ENCODE data around the gene OR56B1.

OR56B1 gene

DNA sequence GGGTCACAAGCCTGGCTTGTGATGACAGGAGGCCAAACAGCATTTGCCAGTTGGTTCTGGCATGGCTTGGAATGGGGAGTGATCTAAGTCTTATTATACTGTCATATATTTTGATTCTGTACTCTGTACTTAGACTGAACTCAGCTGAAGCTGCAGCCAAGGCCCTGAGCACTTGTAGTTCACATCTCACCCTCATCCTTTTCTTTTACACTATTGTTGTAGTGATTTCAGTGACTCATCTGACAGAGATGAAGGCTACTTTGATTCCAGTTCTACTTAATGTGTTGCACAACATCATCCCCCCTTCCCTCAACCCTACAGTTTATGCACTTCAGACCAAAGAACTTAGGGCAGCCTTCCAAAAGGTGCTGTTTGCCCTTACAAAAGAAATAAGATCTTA, 843 bp downstream of the OR56B1 start:
- DNase-seq (ENCODE audit: low read depth): peak; percentile 3

DNA sequence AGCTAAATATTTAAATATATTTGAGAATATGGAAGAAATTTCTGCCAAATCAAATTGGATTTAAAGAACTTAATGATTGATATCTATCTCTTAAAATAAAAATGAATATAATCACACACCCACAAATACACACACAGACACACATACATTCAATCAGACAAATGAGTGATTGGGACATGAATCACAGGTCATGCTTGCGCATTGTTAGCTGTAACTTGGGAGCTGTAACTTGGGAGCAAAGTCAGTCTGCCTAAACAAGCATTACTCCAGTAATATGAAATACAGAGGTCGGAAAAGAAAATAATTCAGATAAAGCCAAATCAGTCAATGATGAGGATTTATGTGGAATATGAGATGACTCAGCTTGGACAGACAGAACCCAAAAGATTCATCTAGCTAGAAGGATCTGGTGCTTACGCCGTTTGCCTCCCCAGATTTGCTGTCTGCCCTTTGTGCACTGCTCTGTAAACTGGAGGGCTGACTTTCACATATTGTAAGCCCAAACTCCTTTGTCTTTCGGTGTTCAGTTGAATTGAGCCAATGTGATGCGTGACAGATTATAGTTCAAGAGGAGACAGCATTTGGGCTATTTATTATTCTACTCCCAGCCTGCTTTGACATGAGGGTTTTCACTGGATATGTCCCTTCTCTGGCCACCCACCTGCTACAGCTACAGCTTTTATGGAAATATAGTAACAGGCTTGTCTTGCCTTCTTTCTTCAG, 1.6 kb downstream of the OR56B1 start:
- DNase-seq (ENCODE audit: low read depth): no peak

DNA sequence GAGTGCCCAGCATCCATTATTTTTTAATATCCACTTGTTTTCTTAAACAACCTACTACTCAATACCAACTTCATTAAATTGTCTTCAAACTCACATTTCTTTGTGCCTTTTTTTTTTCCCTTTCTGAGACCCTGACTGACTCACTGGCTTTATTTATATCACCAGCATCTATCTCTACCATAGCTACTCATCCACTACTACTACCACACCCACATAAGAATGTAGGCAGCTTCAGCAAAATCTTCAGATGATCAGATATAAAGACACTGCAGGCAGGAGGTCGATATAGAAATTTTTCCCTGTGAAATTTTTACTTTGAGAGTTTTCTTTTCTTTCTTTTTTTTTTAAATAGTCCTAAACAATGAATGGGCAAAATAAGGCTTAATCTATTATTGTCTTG, 2.2 kb downstream of the OR56B1 start:
- no peak for DNase-seq (ENCODE audit: low read depth)

DNA sequence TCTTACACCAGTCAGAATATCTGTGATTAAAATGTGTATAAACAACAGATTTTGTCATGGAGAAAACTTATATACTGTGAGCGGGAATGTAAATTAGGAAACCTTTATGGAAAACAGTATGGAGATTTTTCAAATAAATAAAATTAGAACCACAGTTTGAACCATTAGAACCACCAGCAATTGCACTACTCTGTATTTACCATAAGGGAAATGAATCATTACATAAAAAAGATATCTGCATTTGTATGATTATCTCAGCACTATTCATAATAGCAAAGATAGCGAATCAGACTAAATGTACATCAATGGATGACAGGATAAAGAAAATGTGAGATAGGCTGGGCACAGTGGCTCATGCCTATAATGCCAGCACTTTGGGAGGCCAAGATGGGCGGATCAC, 10.4 kb downstream of the OR56B1 start:
- DNase-seq (ENCODE audit: low read depth): no peak

DNA sequence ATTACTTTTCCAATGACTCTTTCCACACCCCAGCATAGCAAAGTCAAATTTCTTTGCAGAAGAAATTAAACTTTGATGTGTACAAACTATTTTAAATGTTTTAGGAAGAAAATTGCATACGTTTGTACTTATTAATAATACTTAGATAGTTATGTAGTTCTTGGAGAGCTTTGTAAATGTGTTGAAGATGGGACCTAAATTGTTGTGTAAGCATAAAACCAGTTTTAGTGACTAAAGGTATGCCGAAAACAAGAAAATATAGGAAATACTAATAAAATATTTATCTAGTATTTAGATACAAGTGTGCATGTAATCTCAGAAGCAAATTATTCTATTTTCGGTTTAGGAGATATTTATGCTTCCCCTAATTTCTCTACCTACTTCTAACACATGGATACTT, 13.6 kb downstream of the OR56B1 start:
- DNase-seq (ENCODE audit: low read depth): no peak

DNA sequence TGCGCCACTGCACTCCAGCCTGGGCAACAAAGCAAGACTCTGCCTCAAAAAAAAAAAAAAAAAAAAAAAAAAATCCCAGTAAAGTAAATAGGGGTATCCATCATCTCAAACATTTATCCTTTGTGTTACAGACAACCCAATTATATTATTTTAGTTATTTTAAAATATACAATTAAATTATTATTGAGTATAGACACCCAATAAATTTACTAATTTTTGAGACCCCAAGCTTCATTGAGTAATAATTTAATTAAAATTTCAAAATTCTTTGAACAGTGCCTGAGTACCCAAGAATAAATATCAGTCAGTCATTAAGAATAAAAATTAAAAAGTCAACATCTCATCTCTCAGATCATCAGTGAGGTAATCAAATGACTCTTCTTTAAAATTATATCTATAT, 17.7 kb downstream of the OR56B1 start, which contains the start of gene OR52N4:
Gene OR52N4, plus strand, starts transcription at position 301 of the 400 bp plus-strand sequence. CDS start 498 bp downstream, outside the sequence.
- DNase-seq (ENCODE audit: low read depth): no peak

DNA sequence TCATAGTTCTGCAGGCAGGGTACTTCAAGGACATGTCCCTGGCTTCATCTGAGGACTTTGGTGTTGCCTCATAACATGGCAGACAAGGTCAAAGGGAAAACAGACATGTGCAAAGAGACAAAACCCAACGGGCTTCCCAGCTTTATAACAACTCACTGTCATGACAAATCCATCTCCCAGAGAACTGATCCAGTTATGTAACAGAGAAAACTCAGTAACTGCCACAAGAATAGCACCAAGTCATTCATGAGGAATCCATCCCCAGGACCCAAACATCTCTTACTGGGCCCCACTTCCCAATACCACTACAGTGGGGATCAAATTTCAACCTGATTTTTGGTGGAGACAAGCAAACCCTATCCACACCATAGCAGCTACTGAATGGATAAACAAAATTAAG, 30.8 kb downstream of the OR56B1 start:
- DNase-seq (ENCODE audit: low read depth): no peak

DNA sequence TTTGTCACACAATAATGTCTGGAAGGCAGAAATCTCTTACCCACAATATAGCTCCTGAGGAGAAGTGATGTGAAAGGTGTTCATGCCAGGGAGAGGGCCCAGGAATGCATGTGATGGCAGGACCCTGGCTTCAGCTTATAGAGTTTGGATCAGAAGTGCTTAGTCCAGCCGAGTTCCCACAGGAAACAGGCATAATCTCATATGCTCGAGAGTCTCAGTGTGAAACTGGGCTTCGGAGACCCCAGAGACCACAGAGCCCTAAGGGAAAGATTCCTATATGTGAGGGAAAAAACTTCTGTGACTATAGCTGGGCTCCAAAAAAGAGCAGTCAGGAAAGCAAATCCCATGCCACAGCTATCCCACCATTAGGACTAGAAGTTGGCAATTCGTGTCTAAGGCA, 47.0 kb downstream of the OR56B1 start, which contains the start of gene OR52N5:
Gene OR52N5, minus strand, starts transcription at position 101 of the 400 bp plus-strand sequence. CDS start 4,721 bp downstream, outside the sequence.
- no peak for DNase-seq (ENCODE audit: low read depth)

Measured in GM04503 (cell line).